HL-60 (cell line): ENCODE data around the gene NUTF2.

Source experiments
- DNase-seq, 2 experiments: peaks; one replicate each; pipeline ENCODE4 v3.0.0-alpha.2; 2010 to 2020; ENCODE audit warnings: low read depth in 1 of 2, low spot score in 1 of 2
- H3K27ac ChIP-seq: fragments of 250-450 bp; sonication (Bioruptor Pico); replicated peaks from 2 replicates; pipeline ENCODE4 v1.5.1; 2020; ENCODE audit warnings: mild to moderate bottlenecking, moderate library complexity
- H3K27me3 ChIP-seq: fragments of 250-450 bp; sonication (Bioruptor Pico); 2 replicates; pipeline ENCODE4 v1.5.1; 2021; ENCODE audit warnings: mild to moderate bottlenecking, moderate library complexity; ENCODE audit not compliant: insufficient read depth, poor library complexity, severe bottlenecking
- H3K4me3 ChIP-seq: replicated peaks from 2 replicates; pipeline ENCODE4 v1.5.1; 2011; ENCODE audit warnings: mild to moderate bottlenecking, control low read depth, low read length; ENCODE audit not compliant: insufficient read depth
- CTCF ChIP-seq: IDR thresholded peaks from one replicate; pipeline ENCODE4 v1.5.1; 2011; ENCODE audit warnings: low read length, control low read depth, inconsistent platforms; ENCODE audit not compliant: insufficient read depth
- GABPA ChIP-seq: IDR thresholded peaks from 2 replicates; pipeline ENCODE4 v1.6.1; 2012; ENCODE audit warnings: low read depth
- POLR2AphosphoS5 ChIP-seq: IDR thresholded peaks from 2 replicates; pipeline ENCODE4 v1.6.1; 2012; ENCODE audit warnings: low read depth
- REST ChIP-seq: IDR thresholded peaks from 2 replicates; pipeline ENCODE4 v1.6.1; 2012; ENCODE audit warnings: low read depth; ENCODE audit not compliant: insufficient replicate concordance
- SPI1 ChIP-seq: IDR thresholded peaks from 2 replicates; pipeline ENCODE4 v1.6.1; 2012; ENCODE audit warnings: low read depth, mild to moderate bottlenecking, borderline replicate concordance

The NUTF2 gene

DNA sequence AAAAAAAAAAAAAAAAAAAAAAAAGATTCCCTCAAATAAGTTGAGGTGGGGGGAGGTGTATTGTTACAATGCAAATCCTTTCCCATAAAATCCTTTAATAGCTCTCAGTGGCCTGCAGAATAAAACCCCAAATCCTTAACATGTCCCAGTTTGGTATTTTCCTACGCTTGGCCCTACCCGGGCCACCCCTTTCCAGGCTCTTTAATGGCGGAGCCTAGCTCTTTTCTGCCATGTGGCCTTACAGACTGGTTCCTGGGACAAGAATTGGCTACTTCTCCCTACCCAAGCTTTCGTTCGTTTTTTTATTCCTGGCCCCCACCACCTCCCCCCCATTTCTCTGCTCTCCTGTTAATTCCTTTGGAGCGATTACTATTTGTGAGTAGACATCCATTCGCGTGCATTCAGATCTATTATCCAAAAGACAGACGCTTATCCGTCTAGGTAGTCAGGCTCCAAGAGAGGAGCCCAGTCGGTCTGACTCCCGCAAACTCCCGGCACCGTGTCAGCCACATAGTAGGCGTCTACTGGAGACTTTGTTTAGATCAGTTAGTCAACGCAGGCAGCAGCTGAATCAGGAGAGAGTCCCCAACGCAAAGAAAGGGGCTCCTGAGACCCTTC, 5.4 kb upstream of the NUTF2 start:
- no peak for DNase-seq
- TF ChIP-seq REST (no peak), POLR2AphosphoS5 (no peak), CTCF (no peak), GABPA (no peak), SPI1 (no peak)
- peak overlapping the region; percentile 94 for H3K27ac ChIP-seq
- no peak overlapping the region for H3K4me3 ChIP-seq
- H3K27me3 ChIP-seq: no peaks in the 10 kb centered on the region

DNA sequence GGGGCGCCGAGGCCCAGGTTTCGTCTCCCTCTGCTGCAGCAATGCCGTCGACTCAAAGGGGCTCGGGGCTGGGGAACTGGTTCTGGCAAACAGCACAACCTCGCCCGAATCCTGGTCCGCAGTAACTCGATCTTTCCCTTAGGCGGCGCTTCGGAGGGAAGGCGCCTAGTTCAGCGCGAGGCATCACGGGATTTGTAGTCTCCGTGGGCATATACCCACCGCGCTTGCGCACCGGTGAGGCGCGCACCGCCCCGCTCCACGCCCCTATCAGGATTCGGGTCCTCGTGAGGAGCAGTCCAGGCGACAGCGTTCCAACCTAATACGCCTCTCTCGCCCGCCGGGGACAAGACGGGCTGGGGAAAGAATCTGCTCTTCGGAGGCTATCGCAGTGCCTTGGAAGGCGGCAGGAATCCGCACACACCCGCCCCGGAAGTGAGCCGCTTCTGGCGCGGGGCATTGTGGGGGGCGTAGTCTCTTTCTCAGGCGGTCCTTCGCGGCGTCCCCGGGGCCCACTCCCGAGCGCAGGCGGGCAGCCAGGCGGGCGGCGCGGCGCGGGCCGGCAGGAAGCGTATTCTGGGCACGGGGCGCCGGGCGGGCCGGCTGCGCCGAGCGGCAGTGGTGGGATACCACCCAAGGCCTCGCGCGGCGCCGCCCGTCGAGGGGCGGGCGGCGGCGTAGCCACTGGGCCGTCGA, 4.8 kb upstream of the NUTF2 start, which contains the start of gene THAP11:
THAP11 (plus strand) TSS at position 505 of the 693 bp plus-strand sequence. CDS start 235 bp downstream, outside the sequence.
- H3K4me3 ChIP-seq: peak within 1 kb of the TSS; percentile 79
- peak; percentile 79 for TF ChIP-seq GABPA
- TF ChIP-seq CTCF: peak; percentile 78
- no peak for TF ChIP-seq REST
- peak; percentile 14; the same call in 1 of the 2 replicates for TF ChIP-seq POLR2AphosphoS5
- TF ChIP-seq SPI1: peak; percentile 60; the same call in 1 of the 2 replicates
- no peaks in the 10 kb centered on the region for H3K27me3 ChIP-seq
- peak; percentile 88 to 96 for DNase-seq
- peak within 1 kb of the TSS; percentile 94 for H3K27ac ChIP-seq

DNA sequence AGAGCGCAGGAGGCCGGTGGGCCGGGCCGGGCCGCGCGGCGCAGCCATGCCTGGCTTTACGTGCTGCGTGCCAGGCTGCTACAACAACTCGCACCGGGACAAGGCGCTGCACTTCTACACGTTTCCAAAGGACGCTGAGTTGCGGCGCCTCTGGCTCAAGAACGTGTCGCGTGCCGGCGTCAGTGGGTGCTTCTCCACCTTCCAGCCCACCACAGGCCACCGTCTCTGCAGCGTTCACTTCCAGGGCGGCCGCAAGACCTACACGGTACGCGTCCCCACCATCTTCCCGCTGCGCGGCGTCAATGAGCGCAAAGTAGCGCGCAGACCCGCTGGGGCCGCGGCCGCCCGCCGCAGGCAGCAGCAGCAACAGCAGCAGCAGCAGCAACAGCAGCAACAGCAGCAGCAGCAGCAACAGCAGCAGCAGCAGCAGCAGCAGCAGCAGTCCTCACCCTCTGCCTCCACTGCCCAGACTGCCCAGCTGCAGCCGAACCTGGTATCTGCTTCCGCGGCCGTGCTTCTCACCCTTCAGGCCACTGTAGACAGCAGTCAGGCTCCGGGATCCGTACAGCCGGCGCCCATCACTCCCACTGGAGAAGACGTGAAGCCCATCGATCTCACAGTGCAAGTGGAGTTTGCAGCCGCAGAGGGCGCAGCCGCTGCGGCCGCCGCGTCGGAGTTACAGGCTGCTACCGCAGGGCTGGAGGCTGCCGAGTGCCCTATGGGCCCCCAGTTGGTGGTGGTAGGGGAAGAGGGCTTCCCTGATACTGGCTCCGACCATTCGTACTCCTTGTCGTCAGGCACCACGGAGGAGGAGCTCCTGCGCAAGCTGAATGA, 4.0 kb upstream of the NUTF2 start:
- H3K27me3 ChIP-seq: no peaks in the 10 kb centered on the region
- peak; percentile 58 to 69 for DNase-seq
- peak overlapping the region; percentile 78 for H3K27ac ChIP-seq
- TF ChIP-seq POLR2AphosphoS5: peak; percentile 14; the same call in 1 of the 2 replicates
- TF ChIP-seq CTCF: peak; percentile 21
- no peak for TF ChIP-seq REST
- TF ChIP-seq GABPA: no peak; the same call in 1 of the 2 replicates
- H3K4me3 ChIP-seq: peak overlapping the region; percentile 79
